HEK293T (cell line): ENCODE measurements around the gene KLHL15.

Source experiments
- BHLHE40 ChIP-seq: fragments of 450-650 bp; IDR thresholded peaks from 2 replicates; pipeline ENCODE4 v1.6.1; 2016; ENCODE audit warnings: mild to moderate bottlenecking, moderate library complexity, borderline replicate concordance
- CTBP1 ChIP-seq: fragments of 450-650 bp; IDR thresholded peaks from 2 replicates; pipeline ENCODE4 v1.6.1; 2016; ENCODE audit warnings: borderline replicate concordance
- ELF4 ChIP-seq: fragments of 450-650 bp; IDR thresholded peaks from 2 replicates; pipeline ENCODE4 v1.6.1; 2017; ENCODE audit warnings: antibody characterized with exemption
- FOXA1 ChIP-seq: fragments of 450-650 bp; IDR thresholded peaks from 2 replicates; pipeline ENCODE4 v1.6.1; 2016; ENCODE audit warnings: mild to moderate bottlenecking
- L3MBTL2 ChIP-seq: fragments of 450-650 bp; conservative IDR thresholded peaks from 2 replicates; pipeline ENCODE4 v1.6.1; 2016; ENCODE audit warnings: mild to moderate bottlenecking
- LEF1 ChIP-seq: fragments of 450-650 bp; IDR thresholded peaks from 2 replicates; pipeline ENCODE4 v1.6.1; 2017; ENCODE audit warnings: mild to moderate bottlenecking, borderline replicate concordance
- NFRKB ChIP-seq: fragments of 450-650 bp; IDR thresholded peaks from 2 replicates; pipeline ENCODE4 v1.6.1; 2016; ENCODE audit warnings: mild to moderate bottlenecking, moderate library complexity
- PKNOX1 ChIP-seq: fragments of 450-650 bp; IDR thresholded peaks from 2 replicates; pipeline ENCODE4 v1.6.1; 2016
- ZNF384 ChIP-seq: fragments of 450-650 bp; IDR thresholded peaks from 2 replicates; pipeline ENCODE4 v1.6.1; 2016

- TF ChIP-seq FOXA1 (no peak), ZNF384 (no peak), LEF1 (no peak), L3MBTL2 (no peak), PKNOX1 (no peak), ELF4 (no peak), BHLHE40 (no peak), NFRKB (no peak), CTBP1 (no peak)
Observed at GRCh38 chrX:24027985-24028384, 999 bp upstream of the KLHL15 start.
